Astrocyte (in vitro differentiated cells and primary cell): ENCODE measurements around the gene C1QTNF9. TPM values are rescaled to one million over a fixed set of nuclear protein-coding genes. Genes with fewer than 3 reads are reported as not detected.

Experiments
- DNase-seq: peaks from one replicate; pipeline ENCODE4 v3.0.0-alpha.2; 2010; ENCODE audit warnings: low read depth
- FAIRE-seq: peaks from 2 replicates; lab custom pipeline; 2011; peaks lifted over from hg19 to GRCh38; lab: Jason Lieb, UNC
- H2AFZ ChIP-seq: 2 replicates; pipeline ENCODE4 v1.6.0; 2012; ENCODE audit warnings: low read depth, low read length, inconsistent platforms
- H3K27ac ChIP-seq: 2 replicates; pipeline ENCODE4 v1.5.1; 2011; ENCODE audit warnings: low read depth, low read length, inconsistent platforms
- H3K27me3 ChIP-seq: 2 replicates; pipeline ENCODE4 v1.6.0; 2011; ENCODE audit warnings: low read length, inconsistent platforms; ENCODE audit not compliant: insufficient read depth
- H3K36me3 ChIP-seq: 2 replicates; pipeline ENCODE4 v1.5.1; 2011; ENCODE audit warnings: low read length, inconsistent platforms; ENCODE audit not compliant: insufficient read depth
- H3K4me1 ChIP-seq: 2 replicates; pipeline ENCODE4 v1.5.1; 2011; ENCODE audit warnings: low read length, inconsistent platforms; ENCODE audit not compliant: insufficient read depth
- H3K4me2 ChIP-seq: 2 replicates; pipeline ENCODE4 v1.6.0; 2012; ENCODE audit warnings: low read length, inconsistent platforms
- H3K4me3 ChIP-seq: 2 replicates; pipeline ENCODE4 v1.5.1; 2011; ENCODE audit warnings: low read depth, mild to moderate bottlenecking, low read length, inconsistent platforms; ENCODE audit not compliant: insufficient read depth
- H3K79me2 ChIP-seq: 2 replicates; pipeline ENCODE4 v1.6.0; 2012; ENCODE audit warnings: mild to moderate bottlenecking, low read length, inconsistent platforms; ENCODE audit not compliant: insufficient read depth
- H3K9ac ChIP-seq: 2 replicates; pipeline ENCODE4 v1.6.0; 2012; ENCODE audit warnings: mild to moderate bottlenecking, low read length, inconsistent platforms
- H3K9me3 ChIP-seq: 2 replicates; pipeline ENCODE4 v1.5.1; 2012; ENCODE audit warnings: low read depth, mild to moderate bottlenecking, low read length, inconsistent platforms; ENCODE audit not compliant: insufficient read depth
- H4K20me1 ChIP-seq: 2 replicates; pipeline ENCODE4 v1.6.0; 2012; ENCODE audit warnings: low read length, inconsistent platforms; ENCODE audit not compliant: insufficient read depth
- H3K27ac Mint-ChIP-seq: one replicate; pipeline ENCODE4 v1.8.0; 2021; ENCODE audit warnings: mild to moderate bottlenecking, mixed read lengths; ENCODE audit not compliant: unreplicated experiment
- H3K27me3 Mint-ChIP-seq: one replicate; pipeline ENCODE4 v1.8.0; 2021; ENCODE audit warnings: low read depth, mixed read lengths; ENCODE audit not compliant: unreplicated experiment
- H3K36me3 Mint-ChIP-seq: one replicate; pipeline ENCODE4 v1.8.0; 2021; ENCODE audit warnings: low read depth, mixed read lengths; ENCODE audit not compliant: unreplicated experiment
- H3K4me1 Mint-ChIP-seq: one replicate; pipeline ENCODE4 v1.8.0; 2021; ENCODE audit warnings: low read depth, mixed read lengths; ENCODE audit not compliant: unreplicated experiment
- H3K4me3 Mint-ChIP-seq: one replicate; pipeline ENCODE4 v1.8.0; 2021; ENCODE audit warnings: mild to moderate bottlenecking, moderate library complexity, mixed read lengths; ENCODE audit not compliant: unreplicated experiment
- H3K9me3 Mint-ChIP-seq: one replicate; pipeline ENCODE4 v1.8.0; 2021; ENCODE audit warnings: mild to moderate bottlenecking, mixed read lengths; ENCODE audit not compliant: unreplicated experiment
- CTCF ChIP-seq: IDR thresholded peaks from 2 replicates; pipeline ENCODE4 v1.5.1; 2011; ENCODE audit warnings: low read depth, mild to moderate bottlenecking, inconsistent platforms, low read length, moderate library complexity; ENCODE audit not compliant: insufficient read depth
- EZH2 ChIP-seq: IDR thresholded peaks from 2 replicates; pipeline ENCODE4 v1.6.1; 2012; ENCODE audit warnings: mild to moderate bottlenecking, low read length, inconsistent platforms; ENCODE audit not compliant: insufficient read depth
- total RNA-seq: library from RNA; stranded (reverse); gene quantifications from 2 replicates; pipeline ENCODE4 v1.2.1, GENCODE V29; 2021

Gene C1QTNF9
- total RNA-seq, 1 donor from 2014 or later = not detected

GRCh38 chr13:24299488-24300114, 9.8 kb upstream of the C1QTNF9 start:
- Histone ChIP-seq H3K9me3 (no peaks in the 10 kb centered on the region), H3K27ac (no peak overlapping the region), H4K20me1 (no peaks in the 10 kb centered on the region), H3K9ac (no peak overlapping the region), H3K36me3 (no peaks in the 10 kb centered on the region), H3K4me3 (no peak overlapping the region), H3K4me2 (no peak overlapping the region), H3K79me2 (no peaks in the 10 kb centered on the region), H3K27me3 (no peaks in the 10 kb centered on the region), H2AFZ (no peak overlapping the region), H3K4me1 (no peaks in the 10 kb centered on the region)
- no peak for DNase-seq
- no peak for FAIRE-seq
- peaks cover 22% of the 10 kb centered on the region for H3K36me3 Mint-ChIP-seq
- H3K4me1 Mint-ChIP-seq = no peaks in the 10 kb centered on the region
- H3K4me3 Mint-ChIP-seq = no peak overlapping the region
- no peaks in the 10 kb centered on the region for H3K9me3 Mint-ChIP-seq
- no peak overlapping the region for H3K27ac Mint-ChIP-seq
- TF ChIP-seq CTCF = no peak
- TF ChIP-seq EZH2 = no peak
- no peaks in the 10 kb centered on the region for H3K27me3 Mint-ChIP-seq

GRCh38 chr13:24301434-24301833, 7.9 kb upstream of the C1QTNF9 start:
- Histone ChIP-seq H3K36me3 (no peaks in the 10 kb centered on the region), H3K4me2 (no peak overlapping the region), H3K4me3 (no peak overlapping the region), H3K9ac (no peak overlapping the region), H3K79me2 (no peaks in the 10 kb centered on the region), H3K9me3 (no peaks in the 10 kb centered on the region), H3K27me3 (no peaks in the 10 kb centered on the region), H4K20me1 (no peaks in the 10 kb centered on the region), H3K27ac (no peak overlapping the region), H2AFZ (no peak overlapping the region), H3K4me1 (no peaks in the 10 kb centered on the region)
- H3K27me3 Mint-ChIP-seq = no peaks in the 10 kb centered on the region
- peaks cover 25% of the 10 kb centered on the region for H3K36me3 Mint-ChIP-seq
- no peaks in the 10 kb centered on the region for H3K4me1 Mint-ChIP-seq
- TF ChIP-seq CTCF (no peak), EZH2 (no peak)
- no peak overlapping the region for H3K27ac Mint-ChIP-seq
- FAIRE-seq = no peak
- no peak overlapping the region for H3K4me3 Mint-ChIP-seq
- no peaks in the 10 kb centered on the region for H3K9me3 Mint-ChIP-seq
- no peak for DNase-seq

GRCh38 chr13:24301911-24302310, 7.5 kb upstream of the C1QTNF9 start:
- H3K4me3 ChIP-seq = no peak overlapping the region
- H3K4me1 ChIP-seq = no peaks in the 10 kb centered on the region
- H2AFZ ChIP-seq = no peak overlapping the region
- Mint-ChIP-seq H3K36me3 (peaks cover 22% of the 10 kb centered on the region), H3K4me3 (no peak overlapping the region), H3K4me1 (no peaks in the 10 kb centered on the region), H3K27me3 (no peaks in the 10 kb centered on the region), H3K9me3 (no peaks in the 10 kb centered on the region), H3K27ac (no peak overlapping the region)
- H3K9ac ChIP-seq = no peak overlapping the region
- no peaks in the 10 kb centered on the region for H4K20me1 ChIP-seq
- no peak for DNase-seq
- no peak overlapping the region for H3K27ac ChIP-seq
- H3K27me3 ChIP-seq = no peaks in the 10 kb centered on the region
- no peaks in the 10 kb centered on the region for H3K9me3 ChIP-seq
- H3K36me3 ChIP-seq = no peaks in the 10 kb centered on the region
- H3K79me2 ChIP-seq = no peaks in the 10 kb centered on the region
- no peak for FAIRE-seq
- no peak overlapping the region for H3K4me2 ChIP-seq
- no peak for TF ChIP-seq CTCF
- TF ChIP-seq EZH2 = no peak
